ENCODE data around the gene C4orf36. TPM values are rescaled to one million over a fixed set of nuclear protein-coding genes. Genes with fewer than 3 reads are reported as not detected.

The C4orf36 gene
- total RNA-seq = 0.28 and 0.37 TPM in 2 replicates

GRCh38 chr4:86891762-86892635, at the start of gene C4orf36:
Gene C4orf36, minus strand, starts transcription at chr4:86892422. Its CDS starts 902 bp downstream, at chr4:86891520.

GRCh38 chr4:86934771-86935565, 42.7 kb upstream of the C4orf36 start, which contains the start of gene AFF1:
Gene AFF1, plus strand, starts transcription at chr4:86935011. Its CDS starts 13,523 bp downstream, at chr4:86948534.

DNA sequence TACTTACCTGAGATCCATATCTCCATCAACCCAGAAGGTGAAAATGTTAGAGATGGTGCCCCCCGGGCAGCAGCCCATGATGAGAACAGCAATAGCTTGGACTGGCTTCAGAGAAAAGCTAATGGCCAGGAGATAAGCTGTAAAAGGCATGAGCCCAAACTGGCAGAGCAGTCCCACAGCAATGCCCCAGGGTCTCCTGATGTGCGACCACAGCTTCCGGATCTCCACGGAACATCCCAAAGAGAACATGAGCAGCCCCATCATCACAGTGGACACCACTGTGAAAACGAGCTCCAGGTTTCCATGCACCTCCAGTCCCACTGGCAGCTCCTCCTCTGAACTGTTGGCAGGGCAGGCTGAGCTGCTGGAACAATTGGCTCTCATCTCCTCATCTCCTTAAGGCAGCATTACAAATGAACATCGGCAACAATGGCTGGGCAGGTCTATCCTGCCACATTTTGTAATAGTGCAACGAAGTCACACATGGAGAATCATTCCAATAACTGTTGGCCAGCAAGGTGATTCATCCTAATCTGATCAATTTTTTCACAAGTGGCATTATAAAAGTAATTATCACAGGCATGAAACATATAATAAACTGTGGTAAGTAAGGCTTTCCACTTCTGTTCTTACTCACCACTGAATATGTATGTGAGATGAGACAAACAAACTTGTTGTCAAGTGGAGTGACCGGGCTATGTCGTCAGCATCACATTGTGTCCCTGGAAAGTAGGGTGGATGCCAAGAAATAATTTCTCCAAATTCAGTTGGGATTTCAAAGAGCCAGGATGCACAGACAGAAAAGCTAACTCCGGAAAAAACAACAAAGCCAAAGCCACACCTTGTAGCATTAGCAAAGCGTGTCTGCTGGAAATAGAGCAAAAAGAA, 43.2 kb downstream of the C4orf36 start, which contains the start of gene SLC10A6:
SLC10A6 (minus strand) TSS at position 653 of the 888 bp plus-strand sequence; CDS start at position 384, 269 bp downstream.

Other genes starting within 250 kb of the C4orf36 start
- gene SLC10A6, start 43.0 kb downstream of the C4orf36 start, total RNA-seq = 0.28 TPM in 2 replicates
- gene AFF1, start 42.6 kb upstream of the C4orf36 start, total RNA-seq = 8.4 and 9.9 TPM in 2 replicates

All from smooth muscle cell of bladder (primary cell).